GM19193 (cell line): Measurements from ENCODE around the gene PNPLA5.

Experiments
- POLR2A ChIP-seq: IDR thresholded peaks from 4 replicates; pipeline ENCODE4 v1.6.1; 2011; ENCODE audit not compliant: insufficient read depth, insufficient read length; ENCODE audit errors: extremely low read depth

PNPLA5 gene

DNA sequence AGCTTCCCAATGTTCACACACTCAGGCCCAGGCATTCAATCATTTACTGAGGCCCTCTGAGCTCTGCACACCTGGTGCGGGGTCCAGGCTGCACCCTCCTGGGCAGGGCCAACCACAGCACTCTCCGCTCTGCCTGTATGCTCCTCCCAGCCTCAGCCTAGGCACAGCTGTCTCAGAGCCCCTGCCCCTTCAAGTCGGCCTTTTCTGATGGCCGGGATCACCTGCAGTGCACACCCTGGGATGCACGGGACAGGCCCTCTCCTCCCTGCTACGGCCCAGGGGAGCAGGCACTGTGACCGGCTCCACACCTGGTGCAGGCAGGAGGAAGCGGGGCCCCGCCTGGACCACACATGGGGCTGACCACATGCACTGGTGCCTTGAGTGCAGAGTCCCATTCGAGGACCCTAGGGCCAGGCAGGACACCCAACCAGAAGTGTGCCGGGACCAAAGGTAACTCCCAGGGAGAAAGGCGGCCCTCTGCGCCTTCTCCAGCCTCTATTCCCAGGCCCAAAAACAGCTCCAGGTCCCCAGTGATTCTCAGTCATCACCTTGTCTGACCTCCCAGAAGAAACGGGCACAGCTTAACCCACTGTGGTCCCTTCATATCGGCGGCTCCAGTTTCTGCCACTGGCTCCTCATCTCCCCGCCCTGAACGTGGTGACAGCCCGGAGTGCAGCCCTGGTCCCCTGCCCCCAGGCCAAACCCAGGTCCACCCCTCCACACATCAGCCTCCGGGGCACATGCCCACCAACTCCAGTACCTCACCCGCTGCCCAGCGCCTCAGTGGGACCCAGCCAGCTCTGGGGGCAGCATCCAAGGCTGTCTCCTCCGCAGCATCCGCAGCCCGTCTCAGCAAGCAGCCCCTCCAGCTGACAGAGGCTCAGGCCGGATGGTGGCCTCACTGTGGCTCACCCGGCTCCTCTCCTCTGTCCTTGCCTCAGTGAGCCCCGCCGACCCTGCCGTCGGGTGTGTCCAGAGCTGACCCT, 47.0 kb downstream of the PNPLA5 start:
- no peak for TF ChIP-seq POLR2A

DNA sequence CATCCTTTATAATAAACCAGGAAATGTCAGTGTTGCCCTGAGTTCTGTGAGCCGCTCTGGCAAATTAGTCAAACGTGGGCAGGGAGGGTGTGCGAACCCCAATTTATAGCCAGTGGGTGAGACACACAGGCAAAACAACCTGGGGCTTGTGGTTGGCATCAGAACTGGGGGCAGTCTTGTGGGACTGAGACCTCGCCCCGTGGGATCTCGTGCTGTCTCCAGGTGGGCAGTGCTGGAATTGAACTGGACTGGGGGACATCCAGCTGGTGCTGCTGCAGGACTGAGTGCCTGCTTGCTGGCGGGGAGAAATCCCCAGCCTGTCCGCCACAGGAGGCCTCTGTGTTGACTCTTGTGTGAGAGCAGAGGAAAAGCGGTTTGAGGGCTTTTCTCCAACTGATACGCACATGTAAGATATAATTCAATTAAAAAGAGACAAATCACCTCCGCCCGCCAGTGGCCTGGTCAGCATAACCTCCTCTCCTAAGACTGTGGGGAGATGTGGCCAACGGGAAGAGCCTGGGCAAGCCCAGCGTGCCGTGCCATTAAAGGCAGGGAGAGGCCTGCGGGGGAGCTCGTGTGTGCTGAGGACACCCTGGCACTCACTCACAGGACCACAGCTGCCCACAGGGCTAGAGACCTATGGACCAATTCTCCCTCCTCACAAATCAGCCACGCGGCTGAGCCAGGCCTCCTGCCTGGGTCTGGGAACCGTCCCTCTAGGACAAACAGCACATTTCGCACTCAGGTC, 47.9 kb downstream of the PNPLA5 start:
- no peak for TF ChIP-seq POLR2A

DNA sequence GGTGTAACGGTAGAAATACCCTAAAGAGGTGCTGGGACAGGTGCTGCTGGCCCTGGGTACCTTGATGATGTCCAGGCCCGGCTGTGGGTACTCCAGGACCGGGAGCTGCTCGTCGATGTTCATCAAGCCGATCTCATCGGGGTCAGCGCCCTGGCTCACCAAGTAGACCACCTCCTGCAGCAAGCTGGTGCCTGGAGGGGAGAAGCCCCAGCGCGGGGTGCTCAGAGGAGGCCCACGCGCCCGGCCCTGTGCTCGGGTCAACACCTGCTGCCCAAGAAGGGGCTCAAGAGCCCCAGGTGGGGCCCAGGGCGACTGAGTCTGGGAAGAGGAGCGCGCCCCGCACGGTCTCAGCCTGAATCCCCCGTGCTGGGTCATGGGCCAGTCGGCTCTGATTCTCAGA, 50.1 kb downstream of the PNPLA5 start:
- no peak for TF ChIP-seq POLR2A

DNA sequence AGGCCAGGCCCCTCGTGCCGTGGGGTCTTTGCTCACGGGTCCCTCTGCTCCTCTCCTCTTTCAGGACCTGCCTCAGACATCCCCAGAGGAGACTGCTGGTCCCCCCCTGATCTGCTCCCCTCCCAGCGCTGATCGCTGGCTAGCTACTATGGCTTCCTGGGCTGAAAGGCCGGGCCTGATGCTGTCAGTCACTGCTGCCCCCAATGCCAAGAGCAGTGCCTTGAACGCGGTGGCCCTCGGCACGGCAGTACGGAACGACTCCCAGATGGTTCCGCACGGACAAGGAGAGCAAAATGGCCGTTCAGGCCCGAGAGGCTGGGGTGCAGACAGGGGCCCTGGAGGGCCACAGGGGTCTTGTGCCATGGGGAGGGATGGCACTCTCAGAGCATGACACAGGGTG, 51.0 kb downstream of the PNPLA5 start:
- no peak for TF ChIP-seq POLR2A

DNA sequence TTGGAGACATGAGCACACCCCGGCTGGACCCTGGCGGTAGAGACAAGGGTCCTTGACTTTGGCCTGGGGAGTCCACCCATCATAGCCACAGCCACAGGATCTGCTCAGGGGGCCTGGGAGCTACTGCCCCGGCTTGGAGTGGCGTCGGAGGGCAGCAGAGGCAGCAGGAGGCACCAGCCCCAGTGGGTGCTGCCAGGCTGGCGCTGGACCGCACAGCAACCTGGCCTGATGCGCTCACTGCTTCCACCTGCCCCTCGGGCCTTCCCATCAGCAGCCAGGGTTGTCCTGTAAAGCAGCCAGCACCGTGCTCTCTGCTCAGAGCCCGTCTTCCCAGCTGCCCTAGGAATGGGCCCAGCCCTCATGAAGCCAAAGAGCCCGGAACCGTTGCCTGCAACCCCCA, 51.4 kb downstream of the PNPLA5 start:
- TF ChIP-seq POLR2A, result no peak

DNA sequence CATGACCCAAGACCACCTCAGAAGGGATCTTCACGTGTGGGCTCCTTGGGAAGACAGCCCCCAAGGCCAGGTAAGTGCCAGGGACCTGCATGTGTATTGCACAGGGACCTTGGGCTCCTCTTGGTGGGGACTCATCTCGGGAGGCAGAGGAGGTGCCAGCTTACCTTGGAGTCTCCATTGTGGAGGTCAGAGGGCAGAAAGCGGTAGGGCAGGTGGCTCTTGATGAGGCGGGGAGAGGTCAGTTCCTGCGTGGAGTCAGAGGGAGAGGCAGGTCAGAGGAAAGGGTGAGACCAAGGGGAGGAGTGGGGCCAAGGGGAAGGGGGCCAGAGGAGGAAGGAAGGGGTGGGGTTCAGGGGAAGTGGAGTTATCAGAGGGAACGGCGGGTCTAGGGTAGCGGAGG, 52.0 kb downstream of the PNPLA5 start:
- TF ChIP-seq POLR2A, result no peak

DNA sequence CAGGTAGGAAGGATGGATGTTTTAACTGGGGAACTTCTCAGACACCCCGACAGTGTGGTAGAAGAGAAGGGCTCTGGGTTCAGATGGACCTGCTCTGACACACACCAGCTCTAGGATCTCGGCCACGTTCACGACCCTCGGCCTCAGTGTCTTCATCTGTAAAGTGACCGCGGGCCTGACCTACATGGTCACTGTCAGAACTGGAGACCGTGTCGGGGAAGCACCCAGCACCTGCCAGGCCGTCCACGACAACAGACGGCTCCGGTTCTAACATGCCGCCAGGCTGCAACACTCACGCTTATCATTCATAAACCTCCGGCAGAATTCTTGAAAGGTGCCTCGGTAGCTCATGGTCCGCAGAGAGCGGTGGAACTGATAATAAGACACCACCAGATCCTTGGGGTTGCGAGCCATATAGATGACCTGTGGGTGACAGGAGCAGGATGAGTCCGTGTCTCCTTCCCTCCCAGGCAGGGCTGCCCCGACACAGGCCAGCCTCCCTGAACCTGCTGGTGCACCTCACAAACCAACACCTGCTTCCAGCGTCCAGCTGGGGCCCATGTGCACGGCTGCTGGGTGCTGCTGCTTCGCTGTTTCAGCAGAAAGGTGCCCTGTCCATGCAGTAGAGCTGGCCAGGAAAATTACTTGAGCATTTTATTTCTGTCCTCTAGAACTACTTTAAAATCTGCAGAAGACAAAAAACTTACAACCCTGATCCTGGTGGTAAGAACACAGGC, 53.1 kb downstream of the PNPLA5 start:
- no peak for TF ChIP-seq POLR2A

DNA sequence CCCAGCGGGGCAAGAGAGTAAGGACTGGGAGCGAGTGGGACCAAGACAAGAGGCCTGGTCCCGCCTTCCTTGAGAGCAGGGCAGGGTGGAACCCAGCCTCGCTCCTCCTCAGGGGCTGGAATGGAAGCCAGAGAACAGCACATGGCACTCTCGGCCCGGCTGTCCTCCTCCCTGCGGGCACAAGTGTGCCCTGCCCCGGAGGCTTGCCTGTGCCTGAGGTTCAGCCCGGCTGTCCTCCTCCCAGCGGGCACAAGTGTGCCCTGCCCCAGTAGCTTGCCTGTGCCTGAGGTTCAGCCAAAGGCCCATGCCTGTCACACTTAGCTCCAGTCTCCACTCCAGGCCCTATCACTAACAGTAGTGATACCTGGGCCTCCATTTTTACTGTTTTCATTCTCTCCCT, 53.7 kb downstream of the PNPLA5 start:
- no peak for TF ChIP-seq POLR2A

DNA sequence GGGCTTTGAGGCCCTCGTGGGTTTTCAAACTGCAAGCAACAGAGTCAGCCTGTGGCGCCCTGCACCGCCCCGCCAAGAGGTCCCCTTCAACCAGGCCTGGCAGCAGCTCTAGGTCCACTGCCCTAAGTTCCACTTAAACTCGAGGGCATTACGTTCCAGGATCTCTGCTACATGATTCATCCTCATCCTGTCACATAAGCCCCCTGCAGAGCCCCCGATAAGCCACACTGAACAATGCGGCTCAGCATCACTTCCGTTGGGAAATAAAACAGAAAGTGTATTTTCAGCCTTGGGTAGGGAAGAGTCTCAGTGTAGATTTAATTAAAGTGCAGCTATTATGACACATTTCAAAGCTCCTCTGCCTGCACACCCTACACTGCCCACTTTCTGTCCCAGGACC, 54.1 kb downstream of the PNPLA5 start:
- TF ChIP-seq POLR2A, result no peak

DNA sequence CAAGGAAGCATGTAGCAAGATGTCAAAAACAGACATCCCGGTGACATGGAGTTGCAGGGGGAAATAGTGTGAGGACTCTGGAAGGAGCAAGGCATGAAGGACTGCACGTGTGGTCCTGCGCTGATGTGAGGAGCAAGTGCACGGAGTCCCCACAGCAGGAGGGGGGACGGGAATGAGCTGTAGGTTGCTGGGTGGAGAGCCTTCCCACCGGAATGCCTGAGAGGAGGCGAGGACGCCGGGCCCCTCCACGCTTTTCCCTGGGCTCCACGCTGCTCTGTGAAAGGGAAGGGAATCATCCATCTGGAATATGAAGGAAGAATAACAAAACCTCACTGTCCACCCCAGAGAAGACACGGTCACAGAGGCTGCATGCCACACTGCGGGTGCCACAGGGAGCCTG, 56.1 kb downstream of the PNPLA5 start:
- no peak for TF ChIP-seq POLR2A

DNA sequence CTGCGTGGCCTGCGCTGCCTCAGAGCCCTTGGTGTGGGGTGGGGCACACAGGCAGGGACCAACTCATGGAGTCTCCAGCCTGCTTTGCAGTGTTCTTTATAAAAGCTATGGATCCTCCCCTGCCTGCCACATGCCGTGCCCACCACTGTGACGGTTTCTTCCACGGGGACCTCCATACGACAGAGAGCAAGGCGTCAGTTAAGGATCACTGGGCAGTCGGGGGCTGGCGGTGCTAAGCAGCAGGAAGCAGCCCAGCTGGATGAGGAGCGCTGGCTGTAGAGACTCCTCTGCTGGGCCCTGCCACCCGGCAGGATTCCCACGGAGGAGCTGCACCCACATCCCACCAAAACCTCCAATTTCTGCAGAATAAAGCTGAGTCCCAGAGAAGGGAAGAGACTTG, 56.6 kb downstream of the PNPLA5 start:
- TF ChIP-seq POLR2A, result no peak

DNA sequence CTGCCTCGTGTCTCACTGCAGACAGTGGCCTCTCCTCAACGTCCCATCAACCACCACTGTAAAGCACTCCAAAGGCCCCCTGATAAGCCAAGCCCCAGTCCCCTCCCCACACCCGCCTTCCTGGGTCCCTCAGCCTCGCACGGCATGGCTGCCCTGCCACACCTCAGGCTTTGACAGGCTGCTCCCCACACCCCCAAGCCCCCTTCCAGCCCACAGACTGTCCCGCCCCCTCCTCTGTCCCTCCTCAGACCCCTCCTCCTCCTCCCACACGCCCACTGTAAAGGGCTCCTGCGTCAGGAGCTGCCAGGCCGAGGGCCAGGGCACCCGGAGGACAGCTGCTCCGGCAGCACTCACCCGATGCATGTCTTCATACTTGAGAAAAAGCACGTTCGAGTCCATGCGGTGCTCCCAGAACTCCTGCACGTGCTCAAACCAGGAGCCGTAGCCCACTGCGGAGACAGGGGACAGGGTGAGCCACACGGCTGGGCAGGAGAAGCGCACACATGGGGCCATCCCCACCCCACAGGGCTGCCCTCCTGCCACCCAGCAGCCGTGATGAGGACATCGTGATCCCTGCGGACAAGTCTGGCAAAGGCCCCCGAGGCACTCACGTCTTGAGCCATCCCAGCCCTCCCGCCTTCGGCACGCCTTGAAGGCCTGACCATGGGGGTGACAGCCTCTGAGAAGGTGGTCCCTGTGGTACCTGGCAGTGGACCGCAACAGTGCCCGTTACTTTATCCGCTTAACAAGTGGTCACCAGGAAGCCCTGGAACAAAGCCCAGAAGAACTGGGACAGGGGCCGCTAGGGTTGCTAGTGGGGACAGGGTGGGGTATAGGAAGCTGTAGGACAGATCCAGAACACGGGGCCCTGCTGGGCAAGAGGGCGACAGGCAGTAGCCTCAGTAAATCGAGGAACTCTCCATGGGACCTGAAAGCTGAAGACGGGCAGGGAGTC, 58.2 kb downstream of the PNPLA5 start:
- no peak for TF ChIP-seq POLR2A

DNA sequence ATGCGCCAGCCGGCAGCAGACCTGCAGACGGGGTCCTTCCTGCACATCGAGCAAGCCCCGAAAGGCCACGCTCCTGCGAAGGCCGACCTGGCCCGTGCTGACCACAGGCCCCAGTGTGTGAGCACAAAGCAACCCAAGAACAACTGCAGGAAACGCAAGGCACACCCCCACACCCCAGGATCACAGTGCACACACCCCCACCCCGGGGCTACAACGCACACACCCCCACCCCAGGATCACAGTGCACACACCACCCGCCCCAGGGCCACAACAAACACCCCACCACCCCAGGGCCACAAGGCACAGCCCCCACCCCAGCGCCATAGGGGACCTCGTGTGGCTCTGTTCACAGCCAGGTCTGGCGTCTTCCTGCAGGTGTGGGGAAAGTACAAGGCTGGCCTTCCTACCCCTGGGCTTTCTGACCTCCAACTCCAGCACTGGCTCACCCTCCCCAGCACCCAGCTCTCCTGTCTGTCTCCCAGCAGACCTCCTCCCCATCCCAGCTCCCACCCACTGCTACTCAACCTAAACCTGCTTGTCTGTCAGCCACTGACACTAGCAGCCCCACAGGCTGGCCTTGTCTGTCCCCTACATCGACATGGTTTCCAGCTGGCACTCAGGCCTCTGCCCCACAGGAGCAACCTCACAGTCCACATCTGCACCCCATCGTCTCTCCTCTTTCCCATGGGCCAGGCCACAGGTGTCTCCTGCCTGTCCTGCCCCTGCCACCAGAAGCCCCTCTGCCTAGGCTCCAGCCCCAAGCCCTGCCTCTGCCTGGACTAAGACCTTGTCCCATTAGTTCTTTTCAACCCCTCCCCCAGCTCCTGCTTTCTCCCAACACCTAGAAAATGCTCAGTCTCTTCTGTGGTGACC, 59.2 kb downstream of the PNPLA5 start:
- no peak for TF ChIP-seq POLR2A
